HUES64 (cell line): ENCODE results near the gene ZNF813.
"Not testable (repeated sequence)": the region's sequence is repeated elsewhere in the genome, so short reads cannot be mapped to it uniquely, and the experiment has no call there.

Experiments
- H3K27ac ChIP-seq: 2 replicates; pipeline ENCODE4 v1.7.0; 2013; ENCODE audit warnings: low read depth, low read length, inconsistent platforms
- H3K27me3 ChIP-seq: 2 replicates; pipeline ENCODE4 v1.6.1; 2013; ENCODE audit warnings: mild to moderate bottlenecking, low read length; ENCODE audit not compliant: insufficient read depth
- H3K36me3 ChIP-seq: 2 replicates; pipeline ENCODE4 v1.6.1; 2013; ENCODE audit warnings: mild to moderate bottlenecking, low read length; ENCODE audit not compliant: insufficient read depth
- H3K4me1 ChIP-seq: 2 replicates; pipeline ENCODE4 v1.6.1; 2013; ENCODE audit warnings: mild to moderate bottlenecking, low read length, moderate library complexity; ENCODE audit not compliant: insufficient read depth
- H3K4me3 ChIP-seq: 2 replicates; pipeline ENCODE4 v1.5.1; 2013; ENCODE audit warnings: mild to moderate bottlenecking, low read length, moderate library complexity
- H3K9ac ChIP-seq: 2 replicates; pipeline ENCODE4 v1.6.1; 2013; ENCODE audit warnings: mild to moderate bottlenecking, low read depth, low read length
- H3K9me3 ChIP-seq: 2 replicates; pipeline ENCODE4 v1.6.1; 2013; ENCODE audit warnings: low read depth, low read length; ENCODE audit not compliant: insufficient read depth
- WGBS: fragments of 150-250, 120-280 bp; methylation state at CpG from one replicate; pipeline ENCODE4 v1.1.7; 2013; ENCODE audit warnings: missing lambda C conversion rate; 5-methylcytosine and 5-hydroxymethylcytosine counted together

ZNF813 gene

GRCh38 chr19:53455828-53456227, 11.7 kb upstream of the ZNF813 start:
- Histone ChIP-seq H3K27ac (no peak overlapping the region), H3K9ac (no peak overlapping the region), H3K27me3 (no peaks in the 10 kb centered on the region), H3K9me3 (peaks cover 49% of the 10 kb centered on the region), H3K4me3 (no peak overlapping the region), H3K4me1 (peaks cover 5% of the 10 kb centered on the region), H3K36me3 (peaks cover 73% of the 10 kb centered on the region)
- 89% methylated on average over 9 of the region's 9 CpGs for WGBS

GRCh38 chr19:53460131-53460721, 7.3 kb upstream of the ZNF813 start:
- peaks cover 26% of the 10 kb centered on the region for H3K9me3 ChIP-seq
- not testable (repeated sequence) for H3K9ac ChIP-seq, H3K4me3 ChIP-seq, H3K4me1 ChIP-seq, H3K27me3 ChIP-seq, H3K27ac ChIP-seq
- 82% methylated on average over 11 of the region's 11 CpGs for WGBS
- peaks cover 31% of the 10 kb centered on the region for H3K36me3 ChIP-seq

GRCh38 chr19:53461866-53462265, 5.7 kb upstream of the ZNF813 start:
- peaks cover 9% of the 10 kb centered on the region for H3K9me3 ChIP-seq

GRCh38 chr19:53462861-53463260, 4.7 kb upstream of the ZNF813 start:
- Histone ChIP-seq H3K9me3 (0 out of 2 replicates have a peak, but pooled peaks cover 2% of the 10 kb centered on the region), H3K4me1 (peaks cover 8% of the 10 kb centered on the region), H3K36me3 (peaks cover 5% of the 10 kb centered on the region; the same call in 1 of the 2 replicates), H3K9ac (no peak overlapping the region), H3K27me3 (no peaks in the 10 kb centered on the region), H3K4me3 (peak overlapping the region; percentile 48), H3K27ac (no peak overlapping the region)
- 84% methylated on average over 14 of the region's 14 CpGs for WGBS

More at GRCh38 chr19:53461866-53462265, 5.7 kb upstream of the ZNF813 start:
- no peak overlapping the region for H3K4me3 ChIP-seq
- H3K9ac ChIP-seq, result no peak overlapping the region
- WGBS, result 93% methylated on average over 6 of the region's 6 CpGs
- peaks cover 14% of the 10 kb centered on the region for H3K36me3 ChIP-seq
- peaks cover 8% of the 10 kb centered on the region for H3K4me1 ChIP-seq
- no peaks in the 10 kb centered on the region for H3K27me3 ChIP-seq
- H3K27ac ChIP-seq, result no peak overlapping the region

- Histone ChIP-seq H3K9me3 (0 out of 2 replicates have a peak, but pooled peaks cover under 1% of the 10 kb centered on the region), H3K27me3 (no peaks in the 10 kb centered on the region), H3K4me1 (peaks cover 8% of the 10 kb centered on the region), H3K36me3 (0 out of 2 replicates have a peak, but pooled peaks cover under 1% of the 10 kb centered on the region), H3K27ac (no peak overlapping the region), H3K9ac (no peak overlapping the region), H3K4me3 (peak overlapping the region; percentile 48)
- 72% methylated on average over 16 of the region's 19 CpGs for WGBS
Measured at GRCh38 chr19:53463263-53463662, 4.3 kb upstream of the ZNF813 start.

- H3K9me3 ChIP-seq, result no peaks in the 10 kb centered on the region
- peaks cover 13% of the 10 kb centered on the region for H3K4me1 ChIP-seq
- H3K27ac ChIP-seq, result no peak overlapping the region; the same call in 1 of the 2 replicates
- H3K36me3 ChIP-seq, result peaks cover 2% of the 10 kb centered on the region; the same call in 1 of the 2 replicates
- 14% methylated on average over 29 of the region's 31 CpGs for WGBS
- H3K4me3 ChIP-seq, result peak overlapping the region; percentile 100
- H3K9ac ChIP-seq, result no peak overlapping the region
- no peaks in the 10 kb centered on the region for H3K27me3 ChIP-seq
Measured at GRCh38 chr19:53466726-53467484, 628 bp upstream of the ZNF813 start.

GRCh38 chr19:53468628-53469027, 1.1 kb downstream of the ZNF813 start:
- not testable (repeated sequence) for H3K9me3 ChIP-seq, H3K27me3 ChIP-seq
- Histone ChIP-seq H3K4me1 (peaks cover 11% of the 10 kb centered on the region), H3K27ac (peak overlapping the region; percentile 73; the same call in 1 of the 2 replicates), H3K9ac (peak overlapping the region; percentile 86), H3K4me3 (peak overlapping the region; percentile 100), H3K36me3 (peaks cover 14% of the 10 kb centered on the region; the same call in 1 of the 2 replicates)
- 6% methylated on average over 4 of the region's 8 CpGs for WGBS

- Histone ChIP-seq H3K4me3 (no peak overlapping the region), H3K9ac (no peak overlapping the region), H3K9me3 (no peaks in the 10 kb centered on the region), H3K36me3 (peaks cover 21% of the 10 kb centered on the region), H3K27ac (no peak overlapping the region), H3K4me1 (peaks cover 10% of the 10 kb centered on the region), H3K27me3 (no peaks in the 10 kb centered on the region)
- WGBS, result 95% methylated on average over 7 of the region's 7 CpGs
Measured at GRCh38 chr19:53471916-53472315, 4.4 kb downstream of the ZNF813 start.

GRCh38 chr19:53474832-53475231, 7.3 kb downstream of the ZNF813 start:
- H3K9ac ChIP-seq, H3K27ac ChIP-seq, H3K4me3 ChIP-seq, H3K4me1 ChIP-seq, H3K27me3 ChIP-seq: not testable (repeated sequence)
- H3K9me3 ChIP-seq, result peaks cover 17% of the 10 kb centered on the region
- WGBS, result 74% methylated on average over 1 of the region's 1 CpG
- peaks cover 48% of the 10 kb centered on the region for H3K36me3 ChIP-seq

GRCh38 chr19:53475470-53475869, 7.9 kb downstream of the ZNF813 start:
- Histone ChIP-seq H3K9me3 (peaks cover 23% of the 10 kb centered on the region), H3K36me3 (peaks cover 54% of the 10 kb centered on the region)
- not testable (repeated sequence) for H3K4me3 ChIP-seq, H3K4me1 ChIP-seq, H3K27me3 ChIP-seq, H3K27ac ChIP-seq, H3K9ac ChIP-seq
- WGBS, result 90% methylated on average over 6 of the region's 6 CpGs

- H3K27me3 ChIP-seq, H3K27ac ChIP-seq, H3K4me1 ChIP-seq, H3K9ac ChIP-seq, H3K4me3 ChIP-seq: not testable (repeated sequence)
- H3K9me3 ChIP-seq, result peaks cover 42% of the 10 kb centered on the region
- WGBS, result 96% methylated on average over 2 of the region's 2 CpGs
- H3K36me3 ChIP-seq, result peaks cover 88% of the 10 kb centered on the region
Measured at GRCh38 chr19:53483751-53484150, 16.2 kb downstream of the ZNF813 start.
